GF-D8 (cell line): ENCODE data around the gene B2M.
"Not testable (repeated sequence)": the region's sequence is repeated elsewhere in the genome, so short reads cannot be mapped to it uniquely, and the experiment has no call there.

ENCODE experiments used
- DNase-seq: peaks from one replicate; lab custom pipeline; 2025; lab: John Stamatoyannopoulos, UW

Gene B2M

GRCh38 chr15:44711096-44711742 is at the start of gene B2M, which contains the start of gene PATL2:
Gene B2M (plus strand): TSS chr15:44711517. CDS start chr15:44711547, 30 bp downstream.
Gene PATL2 (minus strand): TSS chr15:44711323. CDS start chr15:44676490, 34,833 bp downstream.
- peak; percentile 83 for DNase-seq

GRCh38 chr15:44661576-44661975 is 49.7 kb upstream of the B2M start:
- DNase-seq: no peak

DNA sequence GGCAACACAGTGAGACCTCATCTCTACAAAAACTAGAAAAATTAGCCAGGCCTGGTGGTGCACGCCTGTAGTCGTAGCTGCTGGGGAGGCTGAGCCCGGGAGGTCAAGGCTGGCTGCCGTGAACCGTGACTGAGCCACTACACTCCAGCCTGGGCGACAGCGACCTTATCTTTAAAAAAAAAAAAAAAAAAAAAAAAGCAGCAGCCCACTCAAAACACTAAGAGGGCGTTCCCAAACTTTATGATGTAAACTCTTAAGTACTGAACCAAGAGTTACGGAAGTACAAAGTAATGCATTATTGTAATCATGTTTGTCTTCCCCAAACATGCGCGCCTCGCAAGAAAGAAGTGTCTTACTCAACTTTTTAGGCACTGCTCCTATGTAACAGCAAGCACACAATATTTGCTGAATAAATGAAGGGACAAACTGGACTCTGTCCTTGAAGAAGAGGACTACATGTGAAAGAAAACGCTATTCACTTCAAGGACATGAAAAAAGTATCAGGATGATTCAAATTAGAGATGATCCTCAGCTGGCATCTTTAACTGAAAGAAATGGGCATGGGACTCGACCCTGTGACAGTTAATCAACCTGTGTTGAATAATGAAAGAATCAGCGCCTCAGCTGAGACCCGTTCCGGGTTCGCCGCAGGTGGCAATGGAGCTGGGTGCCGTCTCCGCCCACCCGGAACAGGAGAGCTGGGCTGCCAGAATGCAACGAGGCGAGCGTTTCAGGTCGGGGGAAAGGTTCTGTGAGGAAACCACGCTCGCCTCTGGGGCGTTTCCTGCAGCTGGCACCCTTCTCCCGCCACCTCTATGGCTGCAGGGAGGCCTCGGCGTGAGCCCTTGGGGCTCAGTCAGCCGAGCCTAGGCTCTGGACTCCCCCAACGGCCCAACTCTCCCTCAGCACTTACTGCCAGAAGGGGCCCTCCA is 48.6 kb upstream of the B2M start:
- peak; percentile 37 for DNase-seq

DNA sequence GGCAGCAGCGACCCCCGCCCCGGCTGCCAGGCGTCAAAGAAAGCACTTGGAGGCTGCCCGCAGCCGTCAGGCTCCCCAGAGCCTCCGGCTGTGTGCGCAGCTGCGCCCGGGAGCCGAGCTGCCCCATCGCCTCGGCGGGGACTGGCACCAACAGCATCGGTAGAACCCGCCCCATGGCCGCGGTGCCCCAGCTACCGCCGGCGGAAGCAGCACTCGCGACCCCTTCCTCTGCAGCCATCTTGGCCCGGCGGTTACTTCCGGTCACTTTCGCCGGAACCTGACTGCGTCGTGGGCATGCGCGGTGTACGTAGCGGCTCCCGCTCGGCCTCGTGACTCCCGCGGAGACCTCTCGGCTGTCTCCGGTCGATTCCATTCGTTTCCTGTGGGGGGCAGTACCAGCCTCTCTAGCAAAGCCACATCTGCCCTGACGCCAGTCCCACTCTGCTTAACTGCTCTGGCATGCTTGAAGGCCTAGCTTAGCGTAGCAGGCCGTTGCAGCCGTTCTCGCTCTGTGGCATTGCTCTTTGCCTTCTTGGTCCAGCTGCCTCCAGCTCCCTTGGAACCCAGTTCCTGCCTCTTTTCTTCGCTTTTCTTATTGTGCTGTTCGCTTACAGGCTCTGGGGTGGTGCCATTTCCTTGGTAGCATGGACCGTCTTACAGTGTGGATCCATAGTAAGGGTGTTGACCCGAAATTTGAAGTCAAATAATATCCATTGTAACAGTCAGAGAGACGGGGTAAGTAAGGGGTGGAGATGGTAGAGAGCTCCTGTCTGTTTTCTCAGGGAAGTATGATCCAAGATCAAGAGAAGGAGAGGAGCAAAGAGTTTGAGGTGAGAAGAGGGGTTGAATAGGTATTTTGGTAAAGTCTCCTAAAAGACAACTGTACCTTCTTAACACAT is 47.7 kb upstream of the B2M start, which contains the start of gene SPG11:
SPG11 (minus strand) TSS at position 253 of the 899 bp plus-strand sequence; CDS start at position 238, 15 bp downstream.
- DNase-seq: peak; percentile 79

- no peak for DNase-seq
These were observed 44.9 kb upstream of the B2M start for GRCh38 chr15:44666210-44667038.

GRCh38 chr15:44667039-44667360 is 44.3 kb upstream of the B2M start:
- DNase-seq: no peak

- DNase-seq: no peak
These were observed 42.4 kb upstream of the B2M start for GRCh38 chr15:44668921-44669320.

- no peak for DNase-seq
These were observed 41.0 kb upstream of the B2M start for GRCh38 chr15:44670087-44670950.

DNA sequence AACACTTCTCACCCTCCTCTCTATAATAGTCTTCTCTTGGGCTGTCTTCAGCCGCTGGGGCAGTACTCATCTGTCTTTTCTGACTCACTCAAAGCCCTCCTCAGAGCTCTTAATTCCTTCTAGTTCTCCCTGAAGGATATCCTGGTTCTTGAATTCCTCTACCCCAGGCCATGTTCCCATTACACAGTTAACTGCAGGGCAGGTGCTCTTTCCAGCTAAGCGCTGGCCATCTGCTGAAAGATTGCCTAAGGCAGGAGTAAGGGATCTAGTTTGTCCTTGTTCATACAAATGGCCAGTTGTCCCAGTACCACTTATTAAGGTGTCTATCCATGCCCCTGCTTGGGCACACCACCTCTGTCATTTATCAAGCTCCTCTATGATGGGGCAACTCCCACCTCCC is 37.7 kb upstream of the B2M start:
- no peak for DNase-seq

DNA sequence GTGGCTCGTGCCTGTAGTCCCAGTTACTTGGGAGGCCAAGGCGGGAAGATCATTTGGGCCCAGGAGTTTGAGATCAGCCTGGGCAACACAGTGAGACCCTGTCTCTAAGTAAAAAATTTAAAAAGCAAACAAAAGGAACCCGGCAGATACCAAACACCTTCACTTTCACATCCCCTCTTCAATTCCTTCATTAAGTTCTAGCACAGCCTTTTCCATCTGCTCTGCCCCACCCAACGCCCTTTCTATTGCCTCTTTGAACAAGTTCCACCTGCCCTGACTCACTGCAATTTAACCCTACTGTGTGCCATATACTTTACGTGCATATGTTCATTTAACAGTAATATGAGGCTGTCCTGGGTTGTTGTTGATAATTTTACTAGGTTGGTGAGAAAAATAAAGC is 35.4 kb upstream of the B2M start:
- DNase-seq: no peak

DNA sequence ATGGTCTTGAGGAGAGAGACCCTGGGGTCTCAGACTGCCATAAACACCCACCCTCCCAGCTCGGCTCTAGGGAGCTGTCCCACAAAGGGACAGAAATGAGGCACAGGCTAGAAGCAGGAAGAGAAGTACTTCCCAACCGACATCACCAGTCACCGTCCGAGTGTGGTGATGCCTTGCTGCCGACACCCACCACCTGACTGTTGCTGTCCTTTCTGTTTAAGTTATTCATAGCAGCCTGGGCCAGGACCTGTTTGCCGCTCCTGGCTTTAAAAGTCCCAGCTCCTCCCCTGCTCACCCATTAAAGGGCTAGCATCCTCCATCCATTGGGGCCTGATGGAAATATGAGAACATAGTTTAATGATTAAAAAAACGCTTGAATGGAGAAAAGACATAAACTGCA is 34.6 kb upstream of the B2M start:
- no peak for DNase-seq

GRCh38 chr15:44682211-44682610 is 29.1 kb upstream of the B2M start:
- DNase-seq: no peak

GRCh38 chr15:44682809-44683682 is 28.3 kb upstream of the B2M start:
- DNase-seq: not testable (repeated sequence)

DNA sequence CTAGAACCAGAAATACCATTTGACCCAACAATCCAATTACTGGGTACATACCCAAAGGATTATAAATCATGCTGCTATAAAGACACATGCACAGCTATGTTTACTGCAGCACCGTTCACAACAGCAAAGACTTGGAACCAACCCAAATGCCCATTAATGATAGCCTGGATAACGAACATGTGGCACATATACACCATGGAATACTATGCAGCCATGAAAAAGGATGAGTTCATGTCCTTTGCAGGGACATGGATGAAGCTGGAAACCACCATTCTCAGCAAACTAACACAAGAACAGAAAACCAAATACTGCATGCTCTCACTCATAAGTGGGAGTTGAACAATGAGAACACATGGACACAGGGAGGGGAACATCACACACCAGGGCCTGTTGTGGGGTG is 22.0 kb upstream of the B2M start:
- DNase-seq: not testable (repeated sequence)

DNA sequence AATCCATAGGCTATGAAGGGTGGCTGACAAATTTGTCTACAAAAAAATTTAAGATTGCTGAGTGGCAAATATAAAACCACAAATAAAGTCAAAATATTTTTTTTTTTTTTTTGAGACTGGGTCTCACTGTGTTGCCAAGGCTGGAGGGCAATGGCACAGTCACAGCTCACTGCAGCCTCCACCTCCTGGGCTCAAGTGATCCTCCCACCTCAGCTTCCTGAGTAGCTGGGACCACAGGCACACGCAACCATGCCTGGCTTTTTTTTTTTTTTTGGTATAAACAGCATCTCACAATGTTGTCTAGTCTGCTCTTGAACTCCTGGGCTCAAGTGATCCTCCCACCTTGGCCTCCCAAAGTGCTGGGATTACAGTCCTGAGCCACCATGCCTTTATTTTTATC is 21.1 kb upstream of the B2M start:
- DNase-seq: not testable (repeated sequence)

DNA sequence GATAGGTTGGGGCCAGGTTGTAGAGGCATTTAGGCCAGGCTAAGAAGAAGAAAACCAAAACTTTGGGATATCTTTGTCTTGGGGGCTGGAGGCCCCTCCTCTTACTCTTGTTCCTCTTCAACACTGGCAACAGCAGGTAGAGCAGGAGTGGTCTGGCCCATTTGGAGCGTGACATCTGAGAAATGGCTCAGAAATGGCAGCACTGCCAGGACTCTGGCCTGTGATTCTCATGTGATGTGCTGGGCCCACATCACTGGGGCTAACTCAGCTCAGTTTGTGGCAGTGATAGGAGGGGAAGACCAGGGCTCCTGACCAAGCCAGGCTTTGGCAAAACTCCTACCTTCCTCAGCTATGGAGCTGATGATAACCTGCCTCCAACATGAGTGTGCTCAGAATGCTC is 18.7 kb upstream of the B2M start:
- no peak for DNase-seq

DNA sequence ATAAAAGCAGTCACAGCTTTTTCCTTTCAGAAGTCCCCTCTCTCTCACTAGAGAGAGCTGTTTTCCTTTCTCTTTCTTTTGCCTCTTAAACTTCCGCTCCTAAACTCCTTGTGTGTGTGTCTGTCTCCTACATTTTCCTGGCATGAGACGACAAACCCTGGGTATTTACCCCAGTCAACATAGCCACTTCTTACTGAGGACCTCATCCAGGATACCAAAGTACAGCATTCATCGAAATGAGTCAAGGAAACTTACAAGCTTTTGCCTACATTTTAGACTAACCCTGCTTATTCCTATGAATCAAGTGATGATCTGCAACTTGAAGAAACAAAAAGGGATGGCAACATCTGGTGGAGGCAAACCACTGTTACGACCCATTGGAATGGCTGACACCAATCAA is 16.9 kb upstream of the B2M start:
- DNase-seq: no peak

- DNase-seq: no peak
These were observed 16.0 kb upstream of the B2M start for GRCh38 chr15:44695294-44695693.

DNA sequence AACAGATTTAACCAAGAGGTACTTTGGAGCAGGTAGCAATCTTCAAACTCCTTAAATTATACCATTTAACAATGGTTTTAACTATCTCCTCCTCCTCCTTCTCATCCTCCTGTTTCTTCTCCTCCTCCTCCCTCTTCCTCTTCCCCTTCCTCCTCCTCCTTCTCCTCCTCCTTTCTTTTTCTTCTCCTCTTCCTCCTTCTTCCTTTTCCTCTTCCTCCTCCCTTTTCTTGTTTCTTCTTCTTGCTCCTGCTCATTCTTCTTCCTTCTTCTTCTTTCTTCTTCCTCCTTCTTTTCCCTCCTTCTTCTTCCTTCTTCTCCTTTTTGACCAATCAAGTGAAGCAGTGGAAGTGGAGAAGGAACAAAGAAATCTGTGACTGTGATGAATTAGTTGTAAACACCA is 14.3 kb upstream of the B2M start:
- no peak for DNase-seq
